K562 (cell line): ENCODE data around the gene JADE3. TPM values are rescaled to one million over a fixed set of nuclear protein-coding genes. Genes with fewer than 3 reads are reported as not detected.
A peak's percentile ranks its signal among the peaks of the same experiment; 100 is the strongest.

Source experiments
- ASH1L ChIP-seq: fragments of 450-650 bp; IDR thresholded peaks from 2 replicates; pipeline ENCODE4 v1.6.1; 2018; ENCODE audit warnings: borderline replicate concordance, mild to moderate bottlenecking, low read depth; ENCODE audit not compliant: partially characterized antibody
- CEBPB ChIP-seq: fragments of 450-650 bp; IDR thresholded peaks from 2 replicates; pipeline ENCODE4 v1.6.1; 2016; ENCODE audit warnings: missing genetic modification characterization, missing compliant biosample characterization
- FIP1L1 ChIP-seq: fragments of 200-400 bp; formaldehyde crosslinking; IDR thresholded peaks from 2 replicates; pipeline ENCODE4 v1.6.1; 2018; ENCODE audit warnings: mild to moderate bottlenecking, low read depth, low read length; ENCODE audit not compliant: poor library complexity, severe bottlenecking
- KDM5B ChIP-seq: fragments of 200-600 bp; sonication (generic); IDR thresholded peaks from 2 replicates; pipeline ENCODE4 v1.6.1; 2012; ENCODE audit warnings: low read depth, mild to moderate bottlenecking, moderate library complexity, low read length, control low read depth, inconsistent platforms; ENCODE audit not compliant: insufficient replicate concordance
- MAZ ChIP-seq, 2 experiments: fragments of 450-650 bp in 1 of 2; sonication (generic) in 1 of 2; formaldehyde crosslinking; IDR thresholded peaks in 1 of 2; conservative IDR thresholded peaks in 1 of 2; 2 replicates each; pipeline versions ENCODE4 v1.4.0 to v1.5.0; 2020; ENCODE audit warnings: mild to moderate bottlenecking in 1 of 2, missing genetic modification reagents in 1 of 2
- NCOA1 ChIP-seq: fragments of 450-650 bp; IDR thresholded peaks from 2 replicates; pipeline ENCODE4 v1.6.1; 2016; ENCODE audit warnings: low read depth
- POLR2B ChIP-seq: fragments of 450-650 bp; IDR thresholded peaks from 2 replicates; pipeline ENCODE4 v1.6.1; 2018; ENCODE audit warnings: low read depth; ENCODE audit not compliant: partially characterized antibody
- SREBF2 ChIP-seq: sonication (generic); formaldehyde crosslinking; IDR thresholded peaks from 2 replicates; pipeline ENCODE4 v1.4.0; 2020; ENCODE audit warnings: mild to moderate bottlenecking, missing genetic modification reagents
- TFAM ChIP-seq: fragments of 250-450 bp; sonication (Bioruptor Pico); conservative IDR thresholded peaks from 2 replicates; pipeline ENCODE4 v1.5.0; 2021; ENCODE audit warnings: mild to moderate bottlenecking, moderate library complexity
- ZNF133 ChIP-seq: fragments of 250-450 bp; sonication (Bioruptor Pico); IDR thresholded peaks from 2 replicates; pipeline ENCODE4 v1.4.0; 2020; ENCODE audit warnings: mild to moderate bottlenecking
- ZNF184 ChIP-seq: sonication (generic); formaldehyde crosslinking; IDR thresholded peaks from 2 replicates; pipeline ENCODE4 v1.5.0; 2020; ENCODE audit warnings: missing genetic modification reagents
- ZNF212 ChIP-seq: fragments of 450-650 bp; formaldehyde crosslinking; IDR thresholded peaks from 2 replicates; pipeline ENCODE4 v1.4.0; 2020; ENCODE audit warnings: mild to moderate bottlenecking
- ZNF583 ChIP-seq: fragments of 250-450 bp; sonication (Bioruptor Pico); IDR thresholded peaks from 2 replicates; pipeline ENCODE4 v1.4.0; 2020
- ZNF586 ChIP-seq: fragments of 450-650 bp; formaldehyde crosslinking; conservative IDR thresholded peaks from 2 replicates; pipeline ENCODE4 v1.4.0; 2020; ENCODE audit warnings: mild to moderate bottlenecking, moderate library complexity
- polyA plus RNA-seq, 8 experiments: library from polyadenylated mRNA; depleted of rRNA in 4 of 8; stranded (reverse) in 5 of 8; unstranded in 3 of 8; fragments of >200 nt; fragmentation: Nextera tagmentation in 2 of 8; fragmentation: Illumina TruSeq in 1 of 8; extraction: Ambion mirVana in 2 of 8; extraction: Trizol in 1 of 8; gene quantifications; 2 replicates each; pipeline versions ENCODE4 v1.2.1 to v1.2.3, GENCODE V29; 2011 to 2014; ENCODE audit warnings: inconsistent platforms in 1 of 8, missing spikeins in 1 of 8
- total RNA-seq, 7 experiments: library from RNA; depleted of rRNA in 6 of 7; stranded (reverse); fragments of >200 nt in 6 of 7; fragmentation: Illumina TruSeq in 2 of 7; extraction: Trizol in 2 of 7; gene quantifications; 2 replicates each; pipeline versions ENCODE4 v1.2.1 to v1.2.3, GENCODE V29; 2011 to 2021; ENCODE audit warnings: low replicate concordance in 1 of 7
- TF ChIP-seq, protein P1 (sequence below): fragments of 250-450 bp; sonication (Bioruptor Pico); IDR thresholded peaks from 2 replicates; pipeline ENCODE4 v1.4.0; 2020; ENCODE audit warnings: mild to moderate bottlenecking, moderate library complexity
- TF ChIP-seq, protein P2 (sequence below): fragments of 250-450 bp; sonication (Bioruptor Pico); IDR thresholded peaks from 2 replicates; pipeline ENCODE4 v1.4.0; 2020
- TF ChIP-seq, protein P3 (sequence below): fragments of 250-450 bp; sonication (Bioruptor Pico); IDR thresholded peaks from 2 replicates; pipeline ENCODE4 v1.5.0; 2021
- TF ChIP-seq, protein P4 (sequence below): fragments of 250-450 bp; sonication (Bioruptor Pico); IDR thresholded peaks from 2 replicates; pipeline ENCODE4 v1.5.0; 2022; ENCODE audit warnings: mild to moderate bottlenecking

Gene JADE3
- total and polyA plus RNA-seq, 9 of the 15 experiments (the other 6 are each of a cell fraction or from before 2014, with no cell fraction given): 2.6 to 10.0 (median 7.0) TPM

DNA sequence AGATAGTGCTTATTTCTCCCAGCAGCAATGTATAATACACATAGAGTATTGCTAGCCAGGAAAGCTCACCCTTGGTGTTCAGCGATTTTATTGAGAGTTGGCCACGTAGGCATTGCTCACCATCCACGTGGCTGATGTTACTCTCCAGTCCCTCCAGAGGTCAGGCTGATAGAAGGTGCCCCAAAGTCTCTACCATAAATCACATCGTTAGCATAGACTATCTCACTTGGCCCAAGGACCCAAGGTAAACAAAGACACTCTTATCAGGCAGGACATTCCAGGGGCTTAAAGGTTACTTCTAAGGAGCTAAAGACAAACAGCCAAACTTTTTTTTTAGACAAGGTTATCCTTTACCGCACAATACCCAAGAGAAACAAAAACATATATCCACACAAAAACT lies 135.8 kb downstream of the JADE3 start (continued):
- TF ChIP-seq, protein P1, sequence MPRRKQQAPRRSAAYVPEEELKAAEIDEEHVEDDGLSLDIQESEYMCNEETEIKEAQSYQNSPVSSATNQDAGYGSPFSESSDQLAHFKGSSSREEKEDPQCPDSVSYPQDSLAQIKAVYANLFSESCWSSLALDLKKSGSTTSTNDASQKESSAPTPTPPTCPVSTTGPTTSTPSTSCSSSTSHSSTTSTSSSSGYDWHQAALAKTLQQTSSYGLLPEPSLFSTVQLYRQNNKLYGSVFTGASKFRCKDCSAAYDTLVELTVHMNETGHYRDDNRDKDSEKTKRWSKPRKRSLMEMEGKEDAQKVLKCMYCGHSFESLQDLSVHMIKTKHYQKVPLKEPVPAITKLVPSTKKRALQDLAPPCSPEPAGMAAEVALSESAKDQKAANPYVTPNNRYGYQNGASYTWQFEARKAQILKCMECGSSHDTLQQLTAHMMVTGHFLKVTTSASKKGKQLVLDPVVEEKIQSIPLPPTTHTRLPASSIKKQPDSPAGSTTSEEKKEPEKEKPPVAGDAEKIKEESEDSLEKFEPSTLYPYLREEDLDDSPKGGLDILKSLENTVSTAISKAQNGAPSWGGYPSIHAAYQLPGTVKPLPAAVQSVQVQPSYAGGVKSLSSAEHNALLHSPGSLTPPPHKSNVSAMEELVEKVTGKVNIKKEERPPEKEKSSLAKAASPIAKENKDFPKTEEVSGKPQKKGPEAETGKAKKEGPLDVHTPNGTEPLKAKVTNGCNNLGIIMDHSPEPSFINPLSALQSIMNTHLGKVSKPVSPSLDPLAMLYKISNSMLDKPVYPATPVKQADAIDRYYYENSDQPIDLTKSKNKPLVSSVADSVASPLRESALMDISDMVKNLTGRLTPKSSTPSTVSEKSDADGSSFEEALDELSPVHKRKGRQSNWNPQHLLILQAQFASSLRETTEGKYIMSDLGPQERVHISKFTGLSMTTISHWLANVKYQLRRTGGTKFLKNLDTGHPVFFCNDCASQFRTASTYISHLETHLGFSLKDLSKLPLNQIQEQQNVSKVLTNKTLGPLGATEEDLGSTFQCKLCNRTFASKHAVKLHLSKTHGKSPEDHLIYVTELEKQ: no peak
- TF ChIP-seq ZNF212 (CRISPR knock-in tag): no peak
- TF ChIP-seq ZNF583 (CRISPR knock-in tag): no peak
- 0 out of 2 replicates have a peak, but pooled peaks have one; percentile 43 for TF ChIP-seq NCOA1
- no peak for TF ChIP-seq ASH1L
- no peak for TF ChIP-seq MAZ (CRISPR knock-in tag; conservative IDR thresholded peaks at IDR 0.05 in 1 of 2, IDR thresholded peaks at IDR 0.05 in 1 of 2)
- TF ChIP-seq KDM5B: no peak
- no peak for TF ChIP-seq ZNF133 (CRISPR knock-in tag)
- TF ChIP-seq, protein P2, sequence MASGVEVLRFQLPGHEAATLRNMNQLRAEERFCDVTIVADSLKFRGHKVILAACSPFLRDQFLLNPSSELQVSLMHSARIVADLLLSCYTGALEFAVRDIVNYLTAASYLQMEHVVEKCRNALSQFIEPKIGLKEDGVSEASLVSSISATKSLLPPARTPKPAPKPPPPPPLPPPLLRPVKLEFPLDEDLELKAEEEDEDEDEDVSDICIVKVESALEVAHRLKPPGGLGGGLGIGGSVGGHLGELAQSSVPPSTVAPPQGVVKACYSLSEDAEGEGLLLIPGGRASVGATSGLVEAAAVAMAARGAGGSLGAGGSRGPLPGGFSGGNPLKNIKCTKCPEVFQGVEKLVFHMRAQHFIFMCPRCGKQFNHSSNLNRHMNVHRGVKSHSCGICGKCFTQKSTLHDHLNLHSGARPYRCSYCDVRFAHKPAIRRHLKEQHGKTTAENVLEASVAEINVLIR (CRISPR knock-in tag): no peak
- TF ChIP-seq TFAM (CRISPR knock-in tag): no peak
- TF ChIP-seq, protein P3, sequence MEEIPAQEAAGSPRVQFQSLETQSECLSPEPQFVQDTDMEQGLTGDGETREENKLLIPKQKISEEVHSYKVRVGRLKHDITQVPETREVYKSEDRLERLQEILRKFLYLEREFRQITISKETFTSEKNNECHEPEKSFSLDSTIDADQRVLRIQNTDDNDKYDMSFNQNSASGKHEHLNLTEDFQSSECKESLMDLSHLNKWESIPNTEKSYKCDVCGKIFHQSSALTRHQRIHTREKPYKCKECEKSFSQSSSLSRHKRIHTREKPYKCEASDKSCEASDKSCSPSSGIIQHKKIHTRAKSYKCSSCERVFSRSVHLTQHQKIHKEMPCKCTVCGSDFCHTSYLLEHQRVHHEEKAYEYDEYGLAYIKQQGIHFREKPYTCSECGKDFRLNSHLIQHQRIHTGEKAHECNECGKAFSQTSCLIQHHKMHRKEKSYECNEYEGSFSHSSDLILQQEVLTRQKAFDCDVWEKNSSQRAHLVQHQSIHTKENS (CRISPR knock-in tag): no peak
- no peak for TF ChIP-seq POLR2B
- TF ChIP-seq CEBPB: no peak
- TF ChIP-seq, protein P4, sequence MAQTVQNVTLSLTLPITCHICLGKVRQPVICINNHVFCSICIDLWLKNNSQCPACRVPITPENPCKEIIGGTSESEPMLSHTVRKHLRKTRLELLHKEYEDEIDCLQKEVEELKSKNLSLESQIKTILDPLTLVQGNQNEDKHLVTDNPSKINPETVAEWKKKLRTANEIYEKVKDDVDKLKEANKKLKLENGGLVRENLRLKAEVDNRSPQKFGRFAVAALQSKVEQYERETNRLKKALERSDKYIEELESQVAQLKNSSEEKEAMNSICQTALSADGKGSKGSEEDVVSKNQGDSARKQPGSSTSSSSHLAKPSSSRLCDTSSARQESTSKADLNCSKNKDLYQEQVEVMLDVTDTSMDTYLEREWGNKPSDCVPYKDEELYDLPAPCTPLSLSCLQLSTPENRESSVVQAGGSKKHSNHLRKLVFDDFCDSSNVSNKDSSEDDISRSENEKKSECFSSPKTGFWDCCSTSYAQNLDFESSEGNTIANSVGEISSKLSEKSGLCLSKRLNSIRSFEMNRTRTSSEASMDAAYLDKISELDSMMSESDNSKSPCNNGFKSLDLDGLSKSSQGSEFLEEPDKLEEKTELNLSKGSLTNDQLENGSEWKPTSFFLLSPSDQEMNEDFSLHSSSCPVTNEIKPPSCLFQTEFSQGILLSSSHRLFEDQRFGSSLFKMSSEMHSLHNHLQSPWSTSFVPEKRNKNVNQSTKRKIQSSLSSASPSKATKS (CRISPR knock-in tag): no peak
- TF ChIP-seq SREBF2 (CRISPR knock-in tag): no peak
- TF ChIP-seq FIP1L1: no peak
- no peak for TF ChIP-seq ZNF586 (CRISPR knock-in tag)
- no peak for TF ChIP-seq ZNF184 (CRISPR knock-in tag)
